IPS DF 6.9 (cell line): ENCODE measurements around the gene HAPLN1.

Source experiments
- DNase-seq: peaks from one replicate; pipeline ENCODE4 v3.0.0-alpha.2; 2013; ENCODE audit warnings: low read depth, low spot score
- H3K27ac ChIP-seq: one replicate; pipeline ENCODE4 v1.5.1; 2013; ENCODE audit warnings: low read length, control low read depth
- H3K27me3 ChIP-seq: 2 replicates; pipeline ENCODE4 v1.6.1; 2013; ENCODE audit warnings: mild to moderate bottlenecking, low read length; ENCODE audit not compliant: control insufficient read depth, insufficient read depth
- H3K36me3 ChIP-seq: 2 replicates; pipeline ENCODE4 v1.6.1; 2013; ENCODE audit warnings: low read length; ENCODE audit not compliant: control insufficient read depth, insufficient read depth
- H3K4me1 ChIP-seq: 2 replicates; pipeline ENCODE4 v1.6.1; 2013; ENCODE audit warnings: low read length; ENCODE audit not compliant: control insufficient read depth, insufficient read depth
- H3K4me3 ChIP-seq: 2 replicates; pipeline ENCODE4 v1.5.1; 2013; ENCODE audit warnings: mild to moderate bottlenecking, low read length
- H3K9me3 ChIP-seq: 2 replicates; pipeline ENCODE4 v1.6.1; 2013; ENCODE audit warnings: low read length, inconsistent platforms; ENCODE audit not compliant: control insufficient read depth, insufficient read depth
- WGBS: extraction: QIAGEN DNeasy Blood & Tissue Kit; methylation state at CpG from one replicate; pipeline ENCODE4 v1.1.7; 2013; ENCODE audit warnings: mixed read lengths, missing lambda C conversion rate; ENCODE audit not compliant: insufficient read length, insufficient coverage; 5-methylcytosine and 5-hydroxymethylcytosine counted together

The HAPLN1 gene

DNA sequence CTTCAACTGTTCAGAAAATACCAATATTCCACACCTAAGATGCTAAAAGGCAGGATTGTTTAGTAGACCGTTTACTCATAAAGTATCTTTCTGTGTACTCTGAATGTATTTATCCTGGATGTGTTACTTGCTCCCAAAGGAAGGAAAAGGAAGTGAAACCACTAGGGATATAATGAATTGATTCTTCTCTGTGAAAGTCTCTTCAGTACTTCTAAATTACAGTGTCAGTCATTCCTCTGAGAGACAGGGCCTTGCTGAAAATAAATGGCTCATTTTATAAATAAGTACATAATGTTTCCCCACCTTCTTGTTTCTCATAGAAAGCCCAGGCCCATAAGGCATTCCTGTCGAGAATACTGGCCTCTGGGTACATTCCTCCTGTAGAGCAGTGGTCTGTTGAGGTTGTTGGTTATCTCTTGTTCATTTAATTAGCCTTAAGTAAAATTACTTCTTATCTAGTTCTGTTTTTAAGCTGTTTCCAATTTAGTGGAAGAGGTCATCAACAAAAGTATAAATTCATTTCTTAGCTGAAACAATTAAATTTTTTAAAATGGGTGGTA is 1.6 kb downstream of the HAPLN1 start:
- no peak for DNase-seq
- no peak overlapping the region for H3K27ac ChIP-seq
- H3K4me1 ChIP-seq: no peaks in the 10 kb centered on the region; the same call in 1 of the 2 replicates
- H3K9me3 ChIP-seq: no peaks in the 10 kb centered on the region
- WGBS: no CpG with 5 or more reads among the region's 2 CpGs
- no peaks in the 10 kb centered on the region for H3K27me3 ChIP-seq
- no peaks in the 10 kb centered on the region for H3K36me3 ChIP-seq
- H3K4me3 ChIP-seq: no peak overlapping the region

DNA sequence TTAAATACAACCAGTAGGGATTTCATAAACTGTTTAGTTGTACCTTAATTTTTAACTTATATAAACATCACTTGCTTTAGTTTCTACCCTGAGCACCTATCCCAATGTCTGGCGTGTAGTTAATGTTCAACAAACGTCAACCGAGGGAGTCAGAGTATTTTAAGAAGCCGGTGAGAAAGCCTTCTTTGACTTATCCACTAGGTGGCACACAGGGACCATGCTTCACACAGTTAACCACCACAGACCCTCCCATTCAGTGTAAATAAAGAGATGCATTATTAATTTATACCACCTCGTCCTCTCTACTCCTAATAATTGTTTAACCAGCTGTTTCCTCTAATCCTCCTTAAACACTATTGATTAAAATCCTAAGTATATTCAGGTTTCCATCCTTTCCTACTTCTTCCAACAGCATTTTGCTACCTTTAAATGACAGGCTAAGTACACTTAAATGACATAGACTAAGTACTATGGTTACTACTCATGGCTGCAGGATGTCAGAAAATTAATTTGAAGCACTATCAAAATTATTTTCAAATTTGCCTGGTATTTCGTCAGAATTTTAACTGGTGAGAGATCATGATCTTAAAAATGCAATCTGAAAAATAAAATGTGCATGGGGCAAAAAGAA is 2.3 kb downstream of the HAPLN1 start:
- no peaks in the 10 kb centered on the region for H3K9me3 ChIP-seq
- H3K36me3 ChIP-seq: no peaks in the 10 kb centered on the region
- no peak for DNase-seq
- H3K4me3 ChIP-seq: no peak overlapping the region
- no peaks in the 10 kb centered on the region; the same call in 1 of the 2 replicates for H3K4me1 ChIP-seq
- no CpG with 5 or more reads among the region's 6 CpGs for WGBS
- H3K27me3 ChIP-seq: no peaks in the 10 kb centered on the region
- H3K27ac ChIP-seq: no peak overlapping the region

DNA sequence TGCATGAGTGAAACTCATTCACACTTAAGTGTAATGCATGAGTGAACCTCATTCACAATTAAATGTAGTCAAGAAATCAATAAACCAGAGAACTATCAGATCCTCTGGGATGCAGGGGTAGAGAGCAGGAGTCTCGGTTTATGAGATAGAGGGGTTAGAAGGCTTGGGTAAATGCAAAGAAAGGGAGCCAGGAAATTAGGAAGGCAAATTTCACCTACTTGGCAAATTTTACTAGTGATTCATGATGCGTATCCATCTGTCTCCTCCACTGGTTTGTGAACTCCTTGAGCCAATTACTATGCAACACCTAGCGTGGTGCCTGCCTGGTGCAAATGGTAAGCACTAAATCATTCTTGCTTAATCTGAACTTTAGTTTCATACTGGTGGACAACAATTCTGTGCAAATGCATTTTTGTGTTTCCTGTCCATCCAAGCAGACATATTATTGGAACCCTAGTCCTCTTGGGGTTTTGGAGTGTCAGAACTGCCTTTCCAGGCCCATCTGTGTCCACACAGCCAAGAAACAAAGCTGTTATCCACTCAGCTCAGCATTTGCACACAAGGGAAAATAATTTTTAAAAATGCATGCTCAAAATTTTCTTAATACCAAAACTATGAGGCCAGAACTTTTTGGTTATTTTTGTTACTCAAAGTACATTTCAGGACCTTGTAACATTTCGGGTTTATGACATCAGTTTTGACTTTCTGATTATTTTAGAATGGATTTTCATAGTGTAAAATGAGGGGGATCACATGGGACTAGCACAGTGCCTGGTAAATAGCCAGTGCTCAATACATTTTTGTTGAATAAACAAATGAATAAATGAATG is 5.2 kb downstream of the HAPLN1 start:
- no peak for DNase-seq
- Histone ChIP-seq H3K9me3 (no peaks in the 10 kb centered on the region), H3K27me3 (no peaks in the 10 kb centered on the region), H3K36me3 (no peaks in the 10 kb centered on the region), H3K4me3 (no peak overlapping the region), H3K27ac (no peak overlapping the region), H3K4me1 (no peaks in the 10 kb centered on the region; the same call in 1 of the 2 replicates)
- no CpG with 5 or more reads among the region's 4 CpGs for WGBS

DNA sequence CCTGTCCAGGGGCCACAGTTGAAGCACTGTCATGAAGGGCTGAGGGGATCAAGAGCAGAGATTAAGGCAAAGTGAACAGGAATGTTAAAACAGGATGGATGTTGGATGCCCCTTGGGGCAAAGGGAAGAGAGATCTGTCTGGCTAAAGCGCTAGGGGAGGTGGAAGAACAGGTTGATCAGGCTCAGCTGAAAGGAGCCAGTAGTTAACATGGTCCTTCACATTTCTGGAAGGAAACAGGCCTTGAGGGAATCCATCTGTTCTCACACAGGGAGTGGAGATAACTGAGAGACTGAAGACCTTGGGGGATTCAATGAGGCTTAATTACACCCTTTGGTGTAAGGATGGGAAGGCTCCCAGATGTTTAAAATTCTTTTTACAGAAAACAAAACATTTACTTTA is 5.8 kb downstream of the HAPLN1 start:
- Histone ChIP-seq H3K27ac (no peak overlapping the region), H3K4me3 (no peak overlapping the region), H3K4me1 (no peaks in the 10 kb centered on the region; the same call in 1 of the 2 replicates), H3K27me3 (no peaks in the 10 kb centered on the region), H3K9me3 (no peaks in the 10 kb centered on the region), H3K36me3 (no peaks in the 10 kb centered on the region)
- no peak for DNase-seq
- WGBS: no CpG with 5 or more reads among the region's 1 CpG

DNA sequence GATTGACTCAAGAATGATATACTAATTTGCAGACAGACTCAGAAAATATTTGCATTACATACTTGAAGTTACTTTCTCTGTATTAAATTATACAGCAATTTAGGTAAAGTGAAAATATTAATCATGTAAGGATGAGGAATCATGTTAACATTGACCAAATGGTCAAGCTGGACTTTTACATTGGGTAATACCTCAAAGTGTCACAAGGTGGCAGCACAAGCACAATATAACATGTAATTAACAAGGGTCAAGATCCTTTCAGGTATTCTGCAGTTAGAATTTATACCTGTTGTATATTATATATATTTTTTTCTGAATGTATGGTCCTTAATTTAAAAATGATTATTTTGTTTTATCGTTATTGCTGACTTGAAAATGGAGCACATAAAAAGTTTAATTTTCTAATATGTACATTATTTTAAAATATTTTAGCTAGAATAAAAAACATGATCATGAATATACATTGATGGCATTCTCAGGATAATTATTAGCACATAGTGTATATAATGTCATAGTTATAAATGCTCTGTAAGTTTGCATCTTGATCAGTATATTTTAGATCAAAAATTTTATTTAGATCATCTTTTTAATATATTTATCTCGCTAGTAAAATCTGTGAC is 8.6 kb downstream of the HAPLN1 start:
- WGBS: no CpG with 5 or more reads among the region's 2 CpGs
- Histone ChIP-seq H3K36me3 (no peaks in the 10 kb centered on the region), H3K27ac (no peak overlapping the region), H3K27me3 (no peaks in the 10 kb centered on the region), H3K4me1 (no peaks in the 10 kb centered on the region; the same call in 1 of the 2 replicates), H3K4me3 (no peak overlapping the region), H3K9me3 (no peaks in the 10 kb centered on the region)
- no peak for DNase-seq

DNA sequence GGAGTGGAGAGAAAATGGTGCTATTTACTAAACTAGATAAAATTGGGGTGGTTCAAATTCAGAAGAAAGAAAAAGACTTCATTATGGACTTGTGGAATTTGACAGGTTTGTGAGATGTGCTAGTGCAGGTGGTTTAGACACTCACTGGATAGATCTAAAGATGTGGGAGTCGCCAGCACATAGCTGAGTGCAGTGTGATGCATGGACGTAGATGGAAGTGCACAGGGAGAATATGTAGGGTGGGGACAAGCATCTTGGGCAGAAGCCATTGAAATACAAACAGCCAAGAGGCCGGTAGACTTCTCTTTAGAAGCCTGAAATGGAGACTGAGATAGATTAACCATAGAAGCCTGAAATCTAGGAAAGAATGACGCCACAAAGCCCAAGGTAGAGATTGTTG is 10.7 kb downstream of the HAPLN1 start:
- Histone ChIP-seq H3K27me3 (no peaks in the 10 kb centered on the region), H3K36me3 (no peaks in the 10 kb centered on the region), H3K4me1 (no peaks in the 10 kb centered on the region), H3K9me3 (no peaks in the 10 kb centered on the region), H3K27ac (no peak overlapping the region), H3K4me3 (no peak overlapping the region)
- no CpG with 5 or more reads among the region's 4 CpGs for WGBS
- no peak for DNase-seq

DNA sequence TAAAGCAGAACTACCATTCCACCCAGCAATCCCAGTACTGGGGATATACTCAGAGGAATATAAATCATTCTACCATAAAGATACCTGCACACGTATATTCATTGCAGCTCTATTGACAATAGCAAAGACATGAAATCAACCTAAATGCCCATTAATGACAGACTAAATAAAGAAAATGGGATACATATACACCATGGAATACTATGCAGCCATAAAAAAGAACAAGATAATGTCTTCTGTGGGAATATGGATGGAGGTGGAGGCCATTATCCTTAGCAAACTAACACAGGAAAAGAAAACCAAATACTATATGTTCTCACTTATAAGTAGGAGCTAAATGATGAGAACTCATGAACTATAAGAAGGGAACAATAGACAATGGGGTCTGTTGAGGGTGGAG is 12.5 kb downstream of the HAPLN1 start:
- no peaks in the 10 kb centered on the region for H3K9me3 ChIP-seq
- no peaks in the 10 kb centered on the region for H3K36me3 ChIP-seq
- no peak for DNase-seq
- no peak overlapping the region for H3K27ac ChIP-seq
- no peaks in the 10 kb centered on the region for H3K27me3 ChIP-seq
- WGBS: no CpG with 5 or more reads among the region's 1 CpG
- no peaks in the 10 kb centered on the region for H3K4me1 ChIP-seq
- no peak overlapping the region for H3K4me3 ChIP-seq

DNA sequence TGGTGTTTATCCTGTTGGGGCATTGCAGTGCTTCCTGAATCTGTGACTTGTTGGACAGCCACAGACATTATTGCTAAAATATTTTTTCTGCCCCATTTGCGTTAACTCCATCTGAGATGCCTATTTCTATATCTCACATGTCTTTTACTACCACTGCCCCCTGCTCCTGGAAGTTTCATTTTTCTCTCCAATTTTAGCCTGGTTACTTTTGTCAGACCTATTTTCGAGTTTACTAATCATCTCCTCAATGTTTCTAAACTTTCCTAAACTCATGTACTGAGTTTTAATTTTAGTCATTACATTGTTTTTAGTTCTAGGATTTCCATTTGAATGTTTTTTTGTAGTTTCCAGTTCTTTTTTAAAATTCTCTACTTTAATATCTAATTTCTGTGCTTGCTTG is 17.6 kb downstream of the HAPLN1 start:
- WGBS: no CpG with 5 or more reads among the region's 2 CpGs

DNA sequence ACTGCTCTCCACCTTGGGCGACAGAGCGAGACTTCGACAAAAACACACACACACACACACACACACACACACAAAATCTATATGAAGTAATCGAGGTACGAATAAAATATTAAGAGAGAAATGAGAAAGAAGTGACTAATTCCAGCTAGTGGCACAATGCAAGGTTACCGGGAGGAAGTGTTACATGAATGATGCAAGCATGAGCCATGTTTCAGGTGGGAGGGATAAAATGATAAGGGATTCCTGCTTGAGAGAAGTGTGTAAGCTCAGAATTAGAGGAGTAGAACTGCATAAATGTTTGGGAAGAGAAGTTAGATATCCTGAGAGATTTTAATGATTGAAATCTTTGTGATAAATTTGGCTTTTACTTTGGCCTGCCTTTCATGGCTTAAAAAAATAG is 18.8 kb downstream of the HAPLN1 start:
- Histone ChIP-seq H3K4me1 (no peaks in the 10 kb centered on the region), H3K36me3 (no peaks in the 10 kb centered on the region), H3K27ac (no peak overlapping the region), H3K27me3 (no peaks in the 10 kb centered on the region), H3K4me3 (no peak overlapping the region), H3K9me3 (no peaks in the 10 kb centered on the region; the same call in 1 of the 2 replicates)
- 100% methylated on average over 2 of the region's 6 CpGs for WGBS
- DNase-seq: no peak

More for the DNA sequence above, 17.6 kb downstream of the HAPLN1 start:
- H3K4me3 ChIP-seq: no peak overlapping the region
- H3K27ac ChIP-seq: no peak overlapping the region
- no peaks in the 10 kb centered on the region for H3K27me3 ChIP-seq
- no peaks in the 10 kb centered on the region for H3K9me3 ChIP-seq
- no peaks in the 10 kb centered on the region for H3K4me1 ChIP-seq
- no peaks in the 10 kb centered on the region for H3K36me3 ChIP-seq
- DNase-seq: no peak

DNA sequence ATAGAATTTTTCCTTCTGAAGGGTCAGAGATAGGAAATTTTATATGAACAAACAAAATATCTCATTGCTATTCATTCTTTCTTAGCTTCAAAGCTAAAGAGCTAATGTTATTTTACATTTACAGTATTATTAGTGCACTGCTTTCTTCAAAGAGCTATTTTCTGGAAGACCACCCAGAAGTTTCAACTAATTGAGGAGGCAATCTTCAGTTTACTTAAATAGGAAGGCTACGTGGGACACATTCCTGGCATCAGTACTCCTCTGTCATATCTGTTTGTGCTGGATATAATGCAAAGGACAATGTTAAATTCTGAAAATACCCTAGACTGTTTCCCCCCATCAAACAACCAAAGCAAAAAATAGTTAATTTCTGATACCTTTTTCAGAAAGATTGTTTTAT is 30.8 kb downstream of the HAPLN1 start:
- Histone ChIP-seq H3K4me3 (no peak overlapping the region), H3K4me1 (no peaks in the 10 kb centered on the region), H3K9me3 (no peaks in the 10 kb centered on the region), H3K27me3 (no peaks in the 10 kb centered on the region), H3K27ac (no peak overlapping the region), H3K36me3 (no peaks in the 10 kb centered on the region)
- no CpG with 5 or more reads among the region's 1 CpG for WGBS
- DNase-seq: no peak
